HG03342 (cell line): ENCODE measurements around the gene MECP2.

Experiments
- ATAC-seq: cut with Tn5 transposase; IDR thresholded peaks from one replicate; pipeline ENCODE4 v1.9.1; 2021; ENCODE audit warnings: mild to moderate bottlenecking, moderate library complexity; ENCODE audit not compliant: unreplicated experiment

The MECP2 gene

DNA sequence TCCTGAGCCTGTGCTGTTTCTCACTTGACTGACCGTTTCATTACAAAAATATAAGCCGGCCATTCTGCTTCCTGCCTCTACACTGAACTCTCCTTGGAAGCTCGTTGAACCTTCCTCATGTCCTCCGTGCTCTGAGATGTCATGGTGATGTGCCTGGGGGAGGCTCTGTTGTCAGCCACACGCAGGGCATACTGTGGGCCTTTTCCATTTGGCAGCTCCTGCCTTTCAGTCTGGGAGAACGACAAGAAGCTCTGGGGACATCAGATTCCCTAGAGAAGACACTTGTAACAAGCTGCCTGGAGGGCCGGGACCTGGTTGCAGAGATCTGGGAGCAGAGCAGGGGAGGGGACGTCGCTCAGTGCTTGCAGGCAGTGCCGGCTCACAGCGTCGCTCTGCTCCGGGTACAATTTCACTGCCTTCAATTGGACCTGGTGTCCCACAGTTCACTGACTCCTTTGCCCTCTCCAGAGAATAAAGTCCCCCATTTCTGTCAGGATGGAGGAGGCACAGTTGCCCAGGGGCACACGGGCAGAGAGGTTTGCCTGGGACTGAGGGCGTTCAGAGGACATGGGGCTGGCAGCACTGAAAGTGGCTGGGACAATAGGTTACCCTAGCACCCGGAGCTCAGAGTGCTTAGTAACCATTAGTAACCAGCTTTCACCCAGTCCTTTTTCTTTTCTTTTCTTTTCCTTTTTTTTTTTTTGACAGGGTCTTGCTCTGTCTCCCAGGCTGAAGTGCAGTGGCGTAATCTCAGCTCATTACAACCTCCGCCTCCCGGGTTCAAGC is 19.1 kb upstream of the MECP2 start:
- no peak for ATAC-seq

DNA sequence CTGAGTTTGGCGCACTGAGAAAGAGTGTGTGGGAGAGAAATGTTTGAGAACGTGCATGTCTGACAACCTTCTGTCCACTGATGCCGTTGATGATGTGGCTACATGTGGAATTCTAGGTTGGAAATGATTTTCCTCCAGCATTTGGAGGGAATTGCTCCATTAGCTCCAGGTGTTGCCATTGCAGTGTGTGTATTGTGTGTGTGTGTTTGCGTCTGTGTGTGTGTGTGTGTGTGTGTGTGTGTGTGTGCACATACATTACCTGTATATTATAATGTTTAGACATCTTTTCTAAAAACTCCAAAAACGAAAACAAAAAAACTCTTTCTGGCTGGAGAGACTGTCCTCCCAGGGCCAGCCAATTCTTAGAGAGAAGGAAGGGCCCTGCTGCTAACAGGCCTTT is 18.2 kb upstream of the MECP2 start:
- no peak for ATAC-seq

DNA sequence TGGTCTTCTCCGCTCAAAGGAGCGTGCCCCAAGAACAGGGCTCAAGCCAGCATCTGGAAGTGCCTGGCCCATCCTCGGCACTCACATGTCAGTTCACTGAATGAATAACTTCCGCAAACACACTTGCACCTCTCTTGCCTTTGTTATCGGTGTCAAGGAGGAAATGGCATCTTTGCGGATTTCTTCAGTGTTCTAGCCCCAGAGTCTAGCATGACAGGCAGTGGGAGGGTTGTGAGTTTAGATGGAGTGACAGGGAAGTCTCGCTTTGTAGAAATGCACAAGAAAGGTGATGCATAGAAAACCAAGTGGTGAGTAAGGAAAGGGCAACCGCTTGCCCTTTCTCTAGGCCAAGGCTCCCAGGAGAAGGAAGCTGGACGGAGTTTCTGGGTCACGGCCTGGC is 17.6 kb upstream of the MECP2 start:
- ATAC-seq, result no peak

GRCh38 chrX:154114652-154115051 is 17.1 kb upstream of the MECP2 start:
- no peak for ATAC-seq

- no peak for ATAC-seq
Measured at GRCh38 chrX:154113729-154114128, 16.2 kb upstream of the MECP2 start.

GRCh38 chrX:154098551-154098950 is 1.0 kb upstream of the MECP2 start:
- ATAC-seq, result no peak

DNA sequence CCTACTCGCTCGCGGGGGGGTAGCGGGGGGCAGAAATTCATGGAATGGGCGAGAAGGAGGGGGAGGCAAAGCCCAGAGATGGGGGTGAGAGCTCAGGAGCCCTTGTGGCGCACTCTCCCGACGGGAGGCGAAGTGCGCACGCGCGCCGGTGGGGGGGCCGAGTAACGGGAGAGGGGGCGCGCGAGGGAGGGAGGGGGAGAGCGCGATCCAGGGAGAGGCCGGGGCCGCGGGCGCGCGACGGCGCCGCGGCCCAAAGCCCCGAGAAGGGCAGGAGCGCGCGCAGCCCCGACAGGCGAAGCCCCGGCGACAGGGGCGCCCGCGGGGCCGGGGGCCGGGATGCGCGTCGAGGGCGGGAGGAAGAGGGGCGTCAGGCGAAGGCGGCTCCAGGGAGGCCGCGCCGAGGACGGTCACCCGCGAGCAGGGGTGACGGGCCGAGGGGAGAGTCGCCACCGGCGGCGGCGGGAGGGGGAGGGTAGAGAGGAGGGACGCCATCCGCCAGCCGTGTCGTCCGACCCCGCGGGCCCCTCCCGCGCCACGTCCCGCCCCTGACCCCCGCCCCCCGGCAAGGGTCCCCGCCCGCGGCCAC is 421 bp downstream of the MECP2 start:
- peak; percentile 32 for ATAC-seq

DNA sequence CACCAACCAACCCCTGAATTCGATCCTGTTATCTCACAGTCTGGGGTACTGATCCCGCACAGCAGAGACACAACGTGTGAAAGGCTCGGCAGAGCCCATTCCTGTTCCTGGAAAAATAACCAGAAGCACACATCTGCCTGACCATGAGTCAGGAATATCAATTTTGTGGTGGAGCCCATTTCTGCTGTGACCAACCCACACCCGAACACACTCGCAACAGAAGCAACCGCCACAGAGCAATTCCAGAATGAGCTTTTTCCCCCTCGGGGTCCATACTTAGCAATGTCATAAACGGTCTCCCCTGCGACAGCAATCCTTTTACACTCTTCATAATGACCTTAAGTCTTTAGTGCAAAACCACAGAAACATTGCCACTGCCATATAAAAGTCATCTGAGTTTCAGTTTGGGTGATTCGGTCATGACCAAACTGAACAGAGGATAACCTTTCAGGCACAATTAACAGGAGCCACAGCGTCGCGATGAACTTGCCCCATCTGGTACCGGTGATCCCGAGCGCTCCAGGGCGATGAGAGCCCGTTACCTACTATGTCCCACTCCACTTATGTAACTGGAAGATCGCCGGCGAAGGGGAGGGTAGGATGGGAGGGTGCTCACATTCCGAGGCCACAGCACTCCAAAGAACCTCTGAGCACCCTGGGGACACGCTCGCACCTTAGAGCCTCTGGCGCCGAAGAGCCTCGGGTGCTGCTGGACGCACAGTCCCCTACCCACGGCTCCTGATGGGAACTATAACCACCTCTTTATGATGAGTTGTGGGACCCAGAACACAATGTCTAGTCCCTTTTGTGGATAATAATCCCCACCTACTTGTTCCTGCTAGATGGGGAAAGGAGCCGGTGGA is 1.1 kb downstream of the MECP2 start:
- no peak for ATAC-seq

- ATAC-seq, result no peak
Measured at GRCh38 chrX:154094833-154095232, 2.7 kb downstream of the MECP2 start.

- ATAC-seq, result no peak
Measured at GRCh38 chrX:154093965-154094364, 3.6 kb downstream of the MECP2 start.

GRCh38 chrX:154092371-154092770 is 5.1 kb downstream of the MECP2 start:
- ATAC-seq, result no peak

DNA sequence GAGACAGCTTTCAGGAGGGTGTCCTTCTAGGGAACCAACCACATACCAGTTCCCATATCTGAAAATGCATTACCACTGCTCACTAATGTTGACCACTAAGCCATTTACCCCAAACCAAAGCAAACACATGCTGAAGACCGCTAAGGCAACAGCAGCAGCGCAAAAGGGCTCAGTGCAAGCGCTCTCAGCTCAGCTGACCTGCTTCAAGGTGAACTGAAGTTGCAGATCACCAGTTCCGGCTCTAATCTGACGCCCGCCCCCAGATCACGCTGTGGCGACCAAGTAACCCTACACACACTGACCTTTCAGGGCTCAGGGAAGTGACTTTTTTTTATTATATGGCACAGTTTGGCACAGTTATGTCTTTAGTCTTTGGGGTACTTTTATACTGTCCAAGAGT is 5.8 kb downstream of the MECP2 start:
- ATAC-seq, result no peak

DNA sequence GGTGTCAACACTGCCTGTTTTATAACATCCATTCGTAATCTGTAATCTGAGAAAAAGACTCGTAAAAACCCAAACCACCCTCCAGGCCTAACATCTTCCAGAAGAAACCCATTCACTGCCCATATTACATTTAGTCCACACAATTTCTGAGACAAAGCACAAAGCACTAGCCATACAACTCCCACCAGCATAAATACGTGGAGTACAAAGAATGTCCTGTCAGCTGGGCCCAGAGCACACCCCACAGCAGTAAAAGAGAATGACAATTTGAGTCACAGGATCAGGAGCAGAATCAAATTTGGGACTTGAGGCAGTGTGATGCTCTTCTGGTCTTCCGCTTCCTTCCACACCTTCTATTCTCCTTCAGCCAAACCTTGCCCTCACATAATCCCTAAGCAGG is 6.8 kb downstream of the MECP2 start:
- no peak for ATAC-seq

GRCh38 chrX:154084449-154085300 is 12.8 kb downstream of the MECP2 start:
- no peak for ATAC-seq

- no peak for ATAC-seq
Measured at GRCh38 chrX:154083126-154083517, 14.4 kb downstream of the MECP2 start.

GRCh38 chrX:154082396-154083125 is 15.0 kb downstream of the MECP2 start:
- no peak for ATAC-seq

DNA sequence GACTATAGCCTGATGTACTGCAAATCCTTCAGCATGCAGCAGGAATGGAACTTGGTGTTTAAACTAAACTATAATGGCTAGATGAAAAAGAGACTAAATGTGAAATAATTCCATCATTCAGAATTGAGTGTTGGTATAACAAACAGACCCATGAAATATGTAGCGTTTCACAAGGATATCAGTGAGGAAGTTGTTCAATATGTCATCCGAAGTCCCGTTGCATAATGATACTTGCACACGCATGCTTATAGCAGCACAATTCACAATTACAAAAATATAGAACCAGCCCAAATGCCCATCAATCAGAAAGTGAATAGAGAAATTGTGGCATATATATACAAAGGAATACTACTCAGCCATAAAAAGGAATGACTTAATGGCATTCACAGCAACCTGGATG is 20.4 kb downstream of the MECP2 start:
- ATAC-seq, result no peak

DNA sequence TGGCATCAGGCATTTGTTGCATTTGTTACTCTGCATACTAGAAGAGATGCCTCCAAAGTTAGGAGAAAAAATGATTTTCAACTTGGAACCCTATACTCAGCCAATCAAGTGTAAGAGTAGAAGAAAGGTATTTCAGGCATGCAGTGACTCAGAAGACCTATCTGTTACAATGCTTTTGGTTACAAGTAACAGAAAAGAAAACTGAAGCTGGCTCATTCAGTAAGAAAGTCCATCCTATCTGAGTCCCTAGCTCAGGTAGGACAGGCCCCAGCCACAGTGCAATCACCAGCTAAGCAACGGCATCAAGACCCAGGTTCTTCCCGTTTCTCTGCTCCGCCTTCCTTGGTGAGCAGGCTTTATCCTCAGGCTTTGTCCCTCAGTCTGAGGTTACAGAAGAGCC is 23.3 kb downstream of the MECP2 start:
- no peak for ATAC-seq

GRCh38 chrX:154072192-154072591 is 25.3 kb downstream of the MECP2 start:
- no peak for ATAC-seq

DNA sequence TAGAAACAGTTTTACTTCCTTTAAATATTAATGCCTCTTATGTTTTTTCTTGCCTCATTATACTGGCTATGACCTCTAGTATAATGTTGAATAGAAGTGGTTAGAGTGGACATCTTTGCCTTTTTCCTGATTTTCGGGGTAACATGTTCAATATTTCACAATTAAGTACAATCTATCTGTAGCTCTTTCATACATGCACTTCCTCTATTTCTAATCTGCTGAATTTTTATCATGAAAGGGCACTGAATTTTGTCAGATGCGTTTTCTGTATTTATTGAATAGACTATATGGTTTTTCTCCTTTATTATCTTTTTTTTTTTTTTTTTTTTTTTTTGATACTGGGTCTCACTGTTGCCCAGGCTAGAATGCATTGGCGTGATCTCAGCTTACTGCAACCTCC is 29.0 kb downstream of the MECP2 start:
- no peak for ATAC-seq
